SK-N-SH (cell line): ENCODE results near the gene PIGL. TPM values are rescaled to one million over a fixed set of nuclear protein-coding genes. Genes with fewer than 3 reads are reported as not detected.

Experiments
- CTCF ChIA-PET: fragments of 300-600, 350-600 bp; formaldehyde crosslinking; extraction: SDS; loops from one replicate; lab custom pipeline; 2021; lab: Yijun Ruan, JAX
- POLR2A ChIA-PET: fragments of 350-600 bp; sonication (Branson Sonifier 250); formaldehyde crosslinking; extraction: SDS; loops from one replicate; lab custom pipeline; 2020; ENCODE audit warnings: antibody characterized with exemption, inconsistent platforms; lab: Yijun Ruan, JAX
- DNase-seq: peaks from one replicate; pipeline ENCODE4 v3.0.0; 2012
- H2AFZ ChIP-seq: fragments of 200-600 bp; sonication (generic); 2 replicates; pipeline ENCODE4 v1.8.1; 2016; ENCODE audit warnings: antibody characterized with exemption, mild to moderate bottlenecking, low read depth
- H3F3A ChIP-seq: fragments of 200-600 bp; sonication (generic); replicated peaks from 2 replicates; pipeline ENCODE3; 2016; ENCODE audit warnings: antibody characterized with exemption, mild to moderate bottlenecking; ENCODE audit not compliant: insufficient read depth
- H3K27ac ChIP-seq, 2 experiments: fragments of 200-500 bp in 1 of 2; fragments of 200-600 bp in 1 of 2; sonication (Bioruptor generic) in 1 of 2; sonication (generic), shearing (Covaris generic) in 1 of 2; 2 replicates each; pipeline versions ENCODE4 v1.5.1 to v1.6.1; 2014 to 2016; ENCODE audit warnings: low read depth in 2 of 2, inconsistent platforms in 1 of 2, low read length in 1 of 2, mild to moderate bottlenecking in 1 of 2, mixed read lengths in 1 of 2
- H3K27me3 ChIP-seq: fragments of 200-600 bp; sonication (generic), shearing (Covaris generic); 2 replicates; pipeline ENCODE4 v1.6.1; 2016; ENCODE audit warnings: mixed run types; ENCODE audit not compliant: insufficient read depth
- H3K36me3 ChIP-seq, 2 experiments: fragments of 200-500 bp in 1 of 2; fragments of 200-600 bp in 1 of 2; sonication (Bioruptor generic) in 1 of 2; sonication (generic) in 1 of 2; replicated peaks in 1 of 2; 2 replicates each; pipeline versions ENCODE3 to v1.5.1; 2014 to 2016; ENCODE audit warnings: low read length in 1 of 2, mild to moderate bottlenecking in 1 of 2; ENCODE audit not compliant: insufficient read depth in 2 of 2, control insufficient read depth in 1 of 2
- H3K4me1 ChIP-seq, 2 experiments: fragments of 200-500 bp in 1 of 2; fragments of 200-600 bp in 1 of 2; sonication (Bioruptor generic) in 1 of 2; sonication (generic), shearing (Covaris generic) in 1 of 2; 2 replicates each; pipeline versions ENCODE4 v1.5.1 to v1.6.1; 2014 to 2016; ENCODE audit warnings: low read depth in 1 of 2, low read length in 1 of 2, mixed run types in 1 of 2; ENCODE audit not compliant: insufficient read depth in 2 of 2, control insufficient read depth in 1 of 2
- H3K4me2 ChIP-seq: fragments of 200-600 bp; sonication (generic), shearing (Covaris generic); 2 replicates; pipeline ENCODE4 v1.6.1; 2017; ENCODE audit warnings: mixed run types
- H3K4me3 ChIP-seq, 2 experiments: fragments of 200-500 bp in 1 of 2; fragments of 200-600 bp in 1 of 2; sonication (Bioruptor generic) in 1 of 2; sonication (generic), shearing (Covaris generic) in 1 of 2; 2 replicates each; pipeline versions ENCODE4 v1.5.1 to v1.8.1; 2014 to 2016; ENCODE audit warnings: low read depth in 2 of 2, inconsistent platforms in 1 of 2, low read length in 1 of 2, mild to moderate bottlenecking in 1 of 2, mixed read lengths in 1 of 2, moderate library complexity in 1 of 2
- H3K79me2 ChIP-seq: fragments of 200-600 bp; sonication (generic); 2 replicates; pipeline ENCODE4 v1.8.1; 2017; ENCODE audit warnings: mild to moderate bottlenecking; ENCODE audit not compliant: insufficient read depth
- H3K9ac ChIP-seq: fragments of 200-600 bp; sonication (generic); 2 replicates; pipeline ENCODE4 v1.6.1; 2017; ENCODE audit warnings: mixed run types
- H3K9me2 ChIP-seq: fragments of 200-600 bp; sonication (generic); 2 replicates; pipeline ENCODE4 v1.6.1; 2017; ENCODE audit warnings: mixed run types
- H3K9me3 ChIP-seq: fragments of 200-600 bp; sonication (generic); 2 replicates; pipeline ENCODE4 v1.6.1; 2017; ENCODE audit warnings: mixed run types, mild to moderate bottlenecking, moderate library complexity
- H4K20me1 ChIP-seq: fragments of 200-600 bp; sonication (generic); 2 replicates; pipeline ENCODE4 v1.6.1; 2017; ENCODE audit warnings: mild to moderate bottlenecking, mixed run types; ENCODE audit not compliant: insufficient read depth
- CHD2 ChIP-seq: fragments of 150-350 bp; IDR thresholded peaks from 2 replicates; pipeline ENCODE4 v1.6.1; 2018; ENCODE audit warnings: low read length; ENCODE audit not compliant: partially characterized antibody
- CTCF ChIP-seq: fragments of 200-600 bp; sonication (generic); IDR thresholded peaks from 2 replicates; pipeline ENCODE4 v1.6.1; 2017; ENCODE audit warnings: antibody characterized with exemption, mild to moderate bottlenecking, moderate library complexity
- FOSL2 ChIP-seq: IDR thresholded peaks from 2 replicates; pipeline ENCODE4 v1.4.0; 2012; ENCODE audit warnings: low read depth, mild to moderate bottlenecking, moderate library complexity, borderline replicate concordance
- GABPA ChIP-seq: IDR thresholded peaks from 2 replicates; pipeline ENCODE4 v1.4.0; 2012; ENCODE audit warnings: low read depth, mild to moderate bottlenecking
- NFIC ChIP-seq: IDR thresholded peaks from 2 replicates; pipeline ENCODE4 v1.4.0; 2012; ENCODE audit warnings: borderline replicate concordance
- RAD21 ChIP-seq: IDR thresholded peaks from 2 replicates; pipeline ENCODE4 v1.6.1; 2012; ENCODE audit warnings: mild to moderate bottlenecking, low read length
- RCOR1 ChIP-seq: fragments of 150-350 bp; IDR thresholded peaks from 2 replicates; pipeline ENCODE4 v1.6.1; 2017; ENCODE audit warnings: antibody characterized with exemption, low read length
- REST ChIP-seq: IDR thresholded peaks from 2 replicates; pipeline ENCODE4 v1.6.1; 2012; ENCODE audit warnings: mild to moderate bottlenecking, low read depth, low read length, moderate library complexity
- RFX5 ChIP-seq: IDR thresholded peaks from 2 replicates; pipeline ENCODE4 v1.6.1; 2012; ENCODE audit warnings: mild to moderate bottlenecking, improper control_type of control experiment, low read length
- SMC3 ChIP-seq: IDR thresholded peaks from 2 replicates; pipeline ENCODE4 v1.6.1; 2012; ENCODE audit warnings: low read depth, low read length, improper control_type of control experiment
- TCF12 ChIP-seq: IDR thresholded peaks from 2 replicates; pipeline ENCODE4 v1.4.0; 2012
- USF1 ChIP-seq: IDR thresholded peaks from 2 replicates; pipeline ENCODE4 v1.4.0; 2012; ENCODE audit warnings: low read depth, borderline replicate concordance
- YY1 ChIP-seq: IDR thresholded peaks from 2 replicates; pipeline ENCODE4 v1.4.0; 2012; ENCODE audit warnings: low read depth, mild to moderate bottlenecking
- WGBS: methylation state at CpG from one replicate; pipeline ENCODE4 v1.1.6; 2017; ENCODE audit warnings: low lambda C conversion rate; 5-methylcytosine and 5-hydroxymethylcytosine counted together
- polyA plus RNA-seq, 3 experiments: library from polyadenylated mRNA; depleted of rRNA; stranded (reverse); fragments of >200 nt; gene quantifications; 2 replicates each; pipeline ENCODE4 v1.2.3, GENCODE V29; 2012

Gene PIGL
- polyA plus RNA-seq, 1 of the 3 experiments (the other 2 are of a cell fraction) = 34.0 TPM

GRCh38 chr17:16327018-16327417 lies 110.0 kb downstream of the PIGL start:
- H3K27ac ChIP-seq = no peak overlapping the region
- H3K79me2 ChIP-seq = no peaks in the 10 kb centered on the region
- H3F3A ChIP-seq = peaks cover 10% of the 10 kb centered on the region
- peaks cover 0 to 9% of the 10 kb centered on the region in 2 experiments; a peak in 1 of 4 replicates for H3K4me1 ChIP-seq
- H3K9me3 ChIP-seq = no peaks in the 10 kb centered on the region
- H3K4me3 ChIP-seq = no peak overlapping the region
- no peaks in the 10 kb centered on the region for H3K9me2 ChIP-seq
- no peaks in the 10 kb centered on the region for H3K27me3 ChIP-seq
- no peak overlapping the region for H3K4me2 ChIP-seq
- H4K20me1 ChIP-seq = no peaks in the 10 kb centered on the region
- no peak overlapping the region for H2AFZ ChIP-seq
- ChIA-PET CTCF (interaction anchor here (1.0 to 1.8 kb wide), 4 partner anchors 11 to 194 kb away, joined by 3 to 6 read pairs (median 4); no protein-coding TSS in a partner anchor), POLR2A (no interaction called here)
- H3K36me3 ChIP-seq = peaks cover 10 to 11% of the 10 kb centered on the region in 2 experiments
- 97% methylated on average over 3 of the region's 3 CpGs for WGBS
- no peak overlapping the region for H3K9ac ChIP-seq
- TF ChIP-seq FOSL2 (no peak), RCOR1 (no peak), CTCF (no peak), REST (no peak), USF1 (no peak), CHD2 (no peak), RFX5 (no peak), YY1 (no peak)
- DNase-seq = no peak

- no peaks in the 10 kb centered on the region for H4K20me1 ChIP-seq
- DNase-seq = no peak
- POLR2A ChIA-PET = no interaction called here
- H3K36me3 ChIP-seq = peaks cover 8 to 11% of the 10 kb centered on the region in 2 experiments
- H3K4me3 ChIP-seq = no peak overlapping the region
- H2AFZ ChIP-seq = no peak overlapping the region
- CTCF ChIA-PET = no interaction called here
- no peak for TF ChIP-seq REST
- TF ChIP-seq RCOR1 = no peak
- no peak for TF ChIP-seq GABPA
- no peak for TF ChIP-seq RAD21
- TF ChIP-seq CTCF = peak; percentile 23
- no peak for TF ChIP-seq NFIC
- no peak for TF ChIP-seq SMC3
- TF ChIP-seq TCF12 = no peak
- H3K27ac ChIP-seq = no peak overlapping the region
- peak overlapping the region; percentile 9; the same call in 1 of the 2 replicates for H3K4me2 ChIP-seq
- H3K27me3 ChIP-seq = no peaks in the 10 kb centered on the region
- H3K4me1 ChIP-seq = peaks cover 0 to 9% of the 10 kb centered on the region in 2 experiments; a peak in 1 of 4 replicates
- H3K9ac ChIP-seq = no peak overlapping the region
- H3K9me2 ChIP-seq = no peaks in the 10 kb centered on the region
- no peaks in the 10 kb centered on the region for H3K9me3 ChIP-seq
- H3K79me2 ChIP-seq = no peaks in the 10 kb centered on the region
- WGBS = 33% methylated on average over 1 of the region's 1 CpG
- H3F3A ChIP-seq = peaks cover 7% of the 10 kb centered on the region
Observed at GRCh38 chr17:16328997-16329396, 112.0 kb downstream of the PIGL start.
